Left lung (tissue), 10 donors: ENCODE measurements around the gene CAMTA1. TPM values are rescaled to one million over a fixed set of nuclear protein-coding genes. Genes with fewer than 3 reads are reported as not detected.
"Not testable (repeated sequence)": the region's sequence is repeated elsewhere in the genome, so short reads cannot be mapped to it uniquely, and the experiment has no call there.

ENCODE experiments used
- ATAC-seq: fragments of 200-7000 bp; cut with Tn5 transposase; one replicate; pipeline ENCODE4 v1.9.1; 2020; ENCODE audit warnings: moderate library complexity
- DNase-seq, 4 donors: peaks; one replicate each; pipeline ENCODE4 v3.0.0-alpha.2; 2013 to 2020
- H3K27ac ChIP-seq, 2 donors: fragments of 200-600 bp; sonication (generic) in 1 of 2; one replicate each; pipeline versions ENCODE4 v1.5.0 to v1.8.0; 2020 to 2021
- H3K27me3 ChIP-seq, 2 donors: fragments of 200-600 bp; sonication (generic) in 1 of 2; one replicate each; pipeline versions ENCODE4 v1.5.0 to v1.8.0; 2020 to 2021
- H3K36me3 ChIP-seq, 2 donors: fragments of 200-600 bp; sonication (generic) in 1 of 2; one replicate each; pipeline versions ENCODE4 v1.5.0 to v1.8.0; 2020 to 2021
- H3K4me1 ChIP-seq, 2 donors: fragments of 200-600 bp; one replicate each; pipeline ENCODE4 v1.8.0; 2021
- H3K4me3 ChIP-seq, 2 donors: fragments of 200-600 bp; sonication (generic) in 1 of 2; one replicate each; pipeline versions ENCODE4 v1.5.0 to v1.8.0; 2020 to 2021; ENCODE audit warnings: mild to moderate bottlenecking in 1 of 2
- H3K9me3 ChIP-seq, 2 donors: fragments of 200-600 bp; sonication (generic) in 1 of 2; one replicate each; pipeline versions ENCODE4 v1.5.0 to v1.8.0; 2020 to 2021
- intact Hi-C, 2 donors: fragments of 100-400 bp; cut with DNase I; formaldehyde crosslinking; loops; one replicate each; pipeline versions ENCODE4 v1.11.2 to v1.14.2; 2022
- polyA plus RNA-seq, 6 donors: library from polyadenylated mRNA; unstranded; fragments of 120-200 nt; gene quantifications; one replicate each; pipeline ENCODE4 v1.2.1, GENCODE V29; 2013; ENCODE audit not compliant: insufficient read length in 6 of 6
- total RNA-seq, 2 donors: library from RNA; stranded (reverse); fragmentation: NEBNext Ultra II Directional; extraction: Animal tissue kit (Norgen Biotek cat#: 25700); gene quantifications; one replicate each; pipeline ENCODE4 v1.2.1, GENCODE V29; 2021
- TF ChIP-seq, protein P1 (sequence below), 2 donors: fragments of 200-600 bp; sonication (generic) in 1 of 2; IDR thresholded peaks; one replicate each; pipeline versions ENCODE4 v1.5.0 to v1.8.0; 2021; ENCODE audit warnings: antibody characterized with exemption in 2 of 2
- donor health status: DM: no; HTN: yes; CAD: no.
- donor health status: DM: no; HTN: no; CAD: no.

The CAMTA1 gene
- total and polyA plus RNA-seq, 8 donors, result 42.7 to 69.1 (median 49.4) TPM

DNA sequence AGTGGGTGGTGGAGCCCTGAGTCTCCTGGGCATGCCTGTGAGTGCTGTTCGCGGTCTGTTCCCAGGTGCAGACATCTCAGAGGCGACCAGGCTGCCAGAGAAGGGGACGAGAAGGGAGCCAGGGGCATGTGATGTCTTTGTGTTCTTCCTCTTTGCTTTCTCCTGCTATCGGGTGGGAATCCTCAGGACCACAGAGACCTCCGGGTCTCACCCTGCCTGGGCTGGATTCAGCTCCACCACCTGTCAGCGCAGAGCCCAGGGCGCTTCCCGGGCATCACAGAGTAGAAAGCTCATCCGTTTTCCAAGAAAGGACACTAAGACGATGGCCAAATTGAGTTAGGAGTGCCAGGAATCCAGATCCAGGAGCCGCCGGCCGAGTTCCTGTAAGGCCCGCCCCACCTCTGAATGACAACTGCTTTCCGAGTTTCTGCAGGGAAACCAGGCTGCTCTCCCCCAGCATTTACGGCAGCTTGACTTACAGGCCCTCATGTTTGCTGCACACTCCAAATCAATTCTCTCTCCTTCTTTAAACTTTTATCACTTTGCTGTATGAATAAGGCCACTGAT is 130.8 kb downstream of the CAMTA1 start:
- intact Hi-C loops, result no loop called here
- DNase-seq (no peak), ATAC-seq (no peak)
- H3K27me3 ChIP-seq, result peaks cover 0 to 42% of the 10 kb centered on the region in 2 donors
- no peak overlapping the region for H3K4me3 ChIP-seq
- no peak overlapping the region for H3K27ac ChIP-seq
- no peaks in the 10 kb centered on the region for H3K36me3 ChIP-seq
- no peaks in the 10 kb centered on the region for H3K9me3 ChIP-seq
- TF ChIP-seq, protein P1, sequence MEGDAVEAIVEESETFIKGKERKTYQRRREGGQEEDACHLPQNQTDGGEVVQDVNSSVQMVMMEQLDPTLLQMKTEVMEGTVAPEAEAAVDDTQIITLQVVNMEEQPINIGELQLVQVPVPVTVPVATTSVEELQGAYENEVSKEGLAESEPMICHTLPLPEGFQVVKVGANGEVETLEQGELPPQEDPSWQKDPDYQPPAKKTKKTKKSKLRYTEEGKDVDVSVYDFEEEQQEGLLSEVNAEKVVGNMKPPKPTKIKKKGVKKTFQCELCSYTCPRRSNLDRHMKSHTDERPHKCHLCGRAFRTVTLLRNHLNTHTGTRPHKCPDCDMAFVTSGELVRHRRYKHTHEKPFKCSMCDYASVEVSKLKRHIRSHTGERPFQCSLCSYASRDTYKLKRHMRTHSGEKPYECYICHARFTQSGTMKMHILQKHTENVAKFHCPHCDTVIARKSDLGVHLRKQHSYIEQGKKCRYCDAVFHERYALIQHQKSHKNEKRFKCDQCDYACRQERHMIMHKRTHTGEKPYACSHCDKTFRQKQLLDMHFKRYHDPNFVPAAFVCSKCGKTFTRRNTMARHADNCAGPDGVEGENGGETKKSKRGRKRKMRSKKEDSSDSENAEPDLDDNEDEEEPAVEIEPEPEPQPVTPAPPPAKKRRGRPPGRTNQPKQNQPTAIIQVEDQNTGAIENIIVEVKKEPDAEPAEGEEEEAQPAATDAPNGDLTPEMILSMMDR (IDR thresholded peaks at IDR 0.05), result no peak
- peaks cover 0 to 6% of the 10 kb centered on the region in 2 donors for H3K4me1 ChIP-seq

DNA sequence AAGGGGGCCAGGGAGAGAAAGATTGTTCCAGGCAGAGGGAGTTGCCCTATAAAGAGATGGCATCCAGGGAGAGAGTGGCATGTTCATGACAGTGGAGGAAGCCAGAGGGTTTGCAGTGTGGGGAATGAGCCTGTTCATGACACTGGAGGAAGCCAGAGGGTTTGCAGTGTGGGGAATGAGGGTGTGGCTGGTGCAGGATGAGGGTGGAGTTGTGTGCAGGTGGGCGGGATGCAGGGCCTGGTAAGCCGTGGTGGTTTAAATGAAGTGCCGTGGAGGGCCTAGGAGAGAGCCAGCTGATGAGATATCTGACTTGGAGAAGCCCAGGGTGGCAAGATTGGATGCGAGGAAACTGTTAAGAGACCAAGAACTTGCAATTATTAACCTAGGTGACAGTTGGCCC is 131.8 kb downstream of the CAMTA1 start:
- H3K4me1 ChIP-seq, result peaks cover 0 to 6% of the 10 kb centered on the region in 2 donors
- H3K4me3 ChIP-seq, result no peak overlapping the region
- TF ChIP-seq, protein P1 (IDR thresholded peaks at IDR 0.05), result no peak
- H3K27ac ChIP-seq, result no peak overlapping the region
- peaks cover 0 to 35% of the 10 kb centered on the region in 2 donors for H3K27me3 ChIP-seq
- H3K36me3 ChIP-seq, result no peaks in the 10 kb centered on the region
- ATAC-seq (no peak), DNase-seq (no peak)
- H3K9me3 ChIP-seq, result no peaks in the 10 kb centered on the region
- intact Hi-C loops, result no loop called here

DNA sequence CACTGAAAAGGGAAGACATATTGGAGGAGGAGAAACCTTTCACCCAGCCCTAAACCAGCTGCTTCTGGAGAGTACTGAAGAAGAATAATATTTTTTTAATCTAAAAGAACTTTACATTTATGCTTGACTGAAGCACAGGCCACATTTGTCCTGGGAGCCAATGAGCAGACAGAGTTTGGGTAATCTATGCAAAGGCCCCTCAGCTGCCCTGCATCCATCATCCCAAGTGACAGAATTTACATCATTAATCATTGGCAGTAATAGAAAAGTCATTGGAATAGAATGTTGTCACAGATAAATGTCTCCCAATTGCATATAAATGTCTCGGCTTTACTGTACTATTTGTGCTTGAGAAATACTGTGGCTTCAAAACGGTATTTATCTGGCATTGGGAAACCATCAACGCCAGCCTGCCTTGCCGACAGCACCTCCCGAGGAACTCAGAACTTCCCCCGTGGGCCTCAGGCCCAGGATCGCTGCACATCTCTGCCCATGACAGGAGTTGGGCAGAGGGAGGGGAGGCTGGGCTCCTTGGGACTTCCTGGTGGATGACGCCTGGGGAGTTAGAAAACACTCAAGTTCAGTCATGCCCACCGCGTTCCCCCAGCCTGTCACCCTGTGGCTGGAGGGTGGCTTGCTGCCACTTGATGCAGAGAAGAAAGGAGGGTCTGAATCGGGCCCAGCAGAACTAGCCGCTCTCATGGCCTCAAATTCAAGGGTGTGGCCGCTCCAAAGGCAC is 133.1 kb downstream of the CAMTA1 start:
- no peak overlapping the region for H3K4me3 ChIP-seq
- intact Hi-C loops, result no loop called here
- no peak overlapping the region for H3K27ac ChIP-seq
- peaks cover 0 to 6% of the 10 kb centered on the region in 2 donors for H3K4me1 ChIP-seq
- ATAC-seq (no peak), DNase-seq (no peak)
- no peaks in the 10 kb centered on the region for H3K9me3 ChIP-seq
- H3K36me3 ChIP-seq, result no peaks in the 10 kb centered on the region
- H3K27me3 ChIP-seq, result peaks cover 0 to 23% of the 10 kb centered on the region in 2 donors
- TF ChIP-seq, protein P1 (IDR thresholded peaks at IDR 0.05), result no peak

DNA sequence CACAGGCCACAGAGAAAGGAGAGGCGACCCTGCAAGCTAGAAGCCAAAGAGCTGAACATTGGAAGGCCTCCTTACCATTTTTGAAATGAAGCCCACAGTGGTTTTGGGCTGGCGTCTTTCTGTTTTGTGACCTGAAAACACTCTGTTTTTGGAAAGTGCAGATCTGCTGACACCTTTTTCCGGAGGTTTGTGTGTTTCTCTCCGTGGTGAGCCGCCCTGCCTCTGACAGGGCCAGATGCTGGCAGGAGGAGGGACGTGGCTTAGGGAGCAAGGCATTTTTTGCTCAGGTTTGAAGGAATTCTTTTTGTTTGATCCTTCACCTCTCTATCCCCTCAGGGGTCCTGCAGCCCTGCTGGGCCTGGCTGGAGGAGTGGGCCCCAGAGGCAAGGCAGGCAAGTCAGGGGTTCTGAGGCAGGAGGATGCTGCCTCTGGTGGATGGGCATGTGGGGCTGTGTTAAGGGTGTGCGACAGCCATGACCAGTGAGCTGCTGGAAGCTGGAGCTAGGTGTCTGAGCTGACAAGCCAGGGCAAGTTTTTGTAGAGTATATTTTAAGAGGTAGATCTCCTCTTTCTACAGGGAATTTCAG is 133.8 kb downstream of the CAMTA1 start:
- TF ChIP-seq, protein P1 (IDR thresholded peaks at IDR 0.05), result no peak
- Histone ChIP-seq H3K27ac (no peak overlapping the region), H3K4me3 (no peak overlapping the region), H3K27me3 (peaks cover 0 to 18% of the 10 kb centered on the region in 2 donors), H3K9me3 (no peaks in the 10 kb centered on the region), H3K36me3 (no peaks in the 10 kb centered on the region), H3K4me1 (peaks cover 0 to 6% of the 10 kb centered on the region in 2 donors)
- intact Hi-C loops, result no loop called here
- no peak for ATAC-seq
- no peak for DNase-seq

DNA sequence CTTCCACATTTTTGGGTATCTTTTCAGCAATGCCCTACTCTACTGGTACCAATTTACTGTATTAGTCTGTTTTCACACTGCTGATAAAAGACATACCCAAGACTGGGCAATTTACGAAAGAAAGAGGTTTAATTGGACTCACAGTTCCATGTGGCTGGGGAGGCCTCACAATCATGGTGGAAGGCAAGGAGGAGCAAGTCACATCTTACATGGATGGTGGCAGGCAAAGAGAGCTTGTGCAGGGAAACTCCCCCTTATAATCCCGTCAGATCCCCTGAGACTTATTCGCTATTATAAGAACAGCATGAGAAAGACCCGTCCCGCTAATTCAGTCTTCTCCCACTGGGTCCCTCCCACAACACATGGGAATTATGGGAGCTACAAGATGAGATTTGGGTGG is 136.3 kb downstream of the CAMTA1 start:
- H3K9me3 ChIP-seq, ATAC-seq, H3K4me3 ChIP-seq, DNase-seq, H3K27ac ChIP-seq, intact Hi-C loops, H3K36me3 ChIP-seq, H3K4me1 ChIP-seq, H3K27me3 ChIP-seq: not testable (repeated sequence)
